Astrocyte (in vitro differentiated cells and primary cell): Measurements from ENCODE around the gene DDR2. TPM values are rescaled to one million over a fixed set of nuclear protein-coding genes. Genes with fewer than 3 reads are reported as not detected.
"Not testable (repeated sequence)": the region's sequence is repeated elsewhere in the genome, so short reads cannot be mapped to it uniquely, and the experiment has no call there.

Source experiments
- DNase-seq: peaks from one replicate; pipeline ENCODE4 v3.0.0-alpha.2; 2010; ENCODE audit warnings: low read depth
- FAIRE-seq: peaks from 2 replicates; lab custom pipeline; 2011; peaks lifted over from hg19 to GRCh38; lab: Jason Lieb, UNC
- H2AFZ ChIP-seq: 2 replicates; pipeline ENCODE4 v1.6.0; 2012; ENCODE audit warnings: low read depth, low read length, inconsistent platforms
- H3K27ac ChIP-seq: 2 replicates; pipeline ENCODE4 v1.5.1; 2011; ENCODE audit warnings: low read depth, low read length, inconsistent platforms
- H3K27me3 ChIP-seq: 2 replicates; pipeline ENCODE4 v1.6.0; 2011; ENCODE audit warnings: low read length, inconsistent platforms; ENCODE audit not compliant: insufficient read depth
- H3K36me3 ChIP-seq: 2 replicates; pipeline ENCODE4 v1.5.1; 2011; ENCODE audit warnings: low read length, inconsistent platforms; ENCODE audit not compliant: insufficient read depth
- H3K4me1 ChIP-seq: 2 replicates; pipeline ENCODE4 v1.5.1; 2011; ENCODE audit warnings: low read length, inconsistent platforms; ENCODE audit not compliant: insufficient read depth
- H3K4me2 ChIP-seq: 2 replicates; pipeline ENCODE4 v1.6.0; 2012; ENCODE audit warnings: low read length, inconsistent platforms
- H3K4me3 ChIP-seq: 2 replicates; pipeline ENCODE4 v1.5.1; 2011; ENCODE audit warnings: low read depth, mild to moderate bottlenecking, low read length, inconsistent platforms; ENCODE audit not compliant: insufficient read depth
- H3K79me2 ChIP-seq: 2 replicates; pipeline ENCODE4 v1.6.0; 2012; ENCODE audit warnings: mild to moderate bottlenecking, low read length, inconsistent platforms; ENCODE audit not compliant: insufficient read depth
- H3K9ac ChIP-seq: 2 replicates; pipeline ENCODE4 v1.6.0; 2012; ENCODE audit warnings: mild to moderate bottlenecking, low read length, inconsistent platforms
- H3K9me3 ChIP-seq: 2 replicates; pipeline ENCODE4 v1.5.1; 2012; ENCODE audit warnings: low read depth, mild to moderate bottlenecking, low read length, inconsistent platforms; ENCODE audit not compliant: insufficient read depth
- H4K20me1 ChIP-seq: 2 replicates; pipeline ENCODE4 v1.6.0; 2012; ENCODE audit warnings: low read length, inconsistent platforms; ENCODE audit not compliant: insufficient read depth
- H3K27ac Mint-ChIP-seq: one replicate; pipeline ENCODE4 v1.8.0; 2021; ENCODE audit warnings: mild to moderate bottlenecking, mixed read lengths; ENCODE audit not compliant: unreplicated experiment
- H3K27me3 Mint-ChIP-seq: one replicate; pipeline ENCODE4 v1.8.0; 2021; ENCODE audit warnings: low read depth, mixed read lengths; ENCODE audit not compliant: unreplicated experiment
- H3K36me3 Mint-ChIP-seq: one replicate; pipeline ENCODE4 v1.8.0; 2021; ENCODE audit warnings: low read depth, mixed read lengths; ENCODE audit not compliant: unreplicated experiment
- H3K4me1 Mint-ChIP-seq: one replicate; pipeline ENCODE4 v1.8.0; 2021; ENCODE audit warnings: low read depth, mixed read lengths; ENCODE audit not compliant: unreplicated experiment
- H3K4me3 Mint-ChIP-seq: one replicate; pipeline ENCODE4 v1.8.0; 2021; ENCODE audit warnings: mild to moderate bottlenecking, moderate library complexity, mixed read lengths; ENCODE audit not compliant: unreplicated experiment
- H3K9me3 Mint-ChIP-seq: one replicate; pipeline ENCODE4 v1.8.0; 2021; ENCODE audit warnings: mild to moderate bottlenecking, mixed read lengths; ENCODE audit not compliant: unreplicated experiment
- CTCF ChIP-seq: IDR thresholded peaks from 2 replicates; pipeline ENCODE4 v1.5.1; 2011; ENCODE audit warnings: low read depth, mild to moderate bottlenecking, inconsistent platforms, low read length, moderate library complexity; ENCODE audit not compliant: insufficient read depth
- EZH2 ChIP-seq: IDR thresholded peaks from 2 replicates; pipeline ENCODE4 v1.6.1; 2012; ENCODE audit warnings: mild to moderate bottlenecking, low read length, inconsistent platforms; ENCODE audit not compliant: insufficient read depth
- total RNA-seq: library from RNA; stranded (reverse); gene quantifications from 2 replicates; pipeline ENCODE4 v1.2.1, GENCODE V29; 2021

DDR2 gene
- total RNA-seq, 1 donor from 2014 or later: 15.3 TPM

GRCh38 chr1:162724583-162725120, 92.4 kb downstream of the DDR2 start:
- Histone ChIP-seq H3K4me2 (no peak overlapping the region), H3K27me3 (no peaks in the 10 kb centered on the region), H3K4me3 (no peak overlapping the region), H3K4me1 (no peaks in the 10 kb centered on the region), H3K36me3 (peaks cover 2% of the 10 kb centered on the region), H4K20me1 (peaks cover 5% of the 10 kb centered on the region), H3K27ac (no peak overlapping the region), H2AFZ (no peak overlapping the region), H3K79me2 (no peaks in the 10 kb centered on the region), H3K9ac (no peak overlapping the region), H3K9me3 (no peaks in the 10 kb centered on the region)
- FAIRE-seq (no peak), DNase-seq (no peak)
- H3K27ac Mint-ChIP-seq: no peak overlapping the region
- no peaks in the 10 kb centered on the region for H3K9me3 Mint-ChIP-seq
- peaks cover 2% of the 10 kb centered on the region for H3K36me3 Mint-ChIP-seq
- TF ChIP-seq EZH2 (no peak), CTCF (no peak)
- no peaks in the 10 kb centered on the region for H3K4me1 Mint-ChIP-seq
- H3K27me3 Mint-ChIP-seq: no peaks in the 10 kb centered on the region
- no peak overlapping the region for H3K4me3 Mint-ChIP-seq

GRCh38 chr1:162725301-162725837, 93.1 kb downstream of the DDR2 start:
- DNase-seq (no peak), FAIRE-seq (no peak)
- Mint-ChIP-seq H3K9me3 (no peaks in the 10 kb centered on the region), H3K36me3 (peaks cover 2% of the 10 kb centered on the region), H3K27me3 (no peaks in the 10 kb centered on the region), H3K4me1 (no peaks in the 10 kb centered on the region), H3K4me3 (no peak overlapping the region), H3K27ac (no peak overlapping the region)
- TF ChIP-seq EZH2 (no peak), CTCF (no peak)
- Histone ChIP-seq H2AFZ (no peak overlapping the region), H3K4me2 (no peak overlapping the region), H3K36me3 (no peaks in the 10 kb centered on the region), H3K4me3 (no peak overlapping the region), H3K27ac (no peak overlapping the region), H4K20me1 (peaks cover 5% of the 10 kb centered on the region), H3K9ac (no peak overlapping the region), H3K27me3 (no peaks in the 10 kb centered on the region), H3K4me1 (no peaks in the 10 kb centered on the region), H3K9me3 (no peaks in the 10 kb centered on the region), H3K79me2 (no peaks in the 10 kb centered on the region)

GRCh38 chr1:162726555-162726954, 94.3 kb downstream of the DDR2 start:
- Histone ChIP-seq H3K9me3 (no peaks in the 10 kb centered on the region), H3K4me2 (no peak overlapping the region), H3K4me1 (no peaks in the 10 kb centered on the region), H2AFZ (no peak overlapping the region), H3K9ac (no peak overlapping the region), H3K27ac (no peak overlapping the region), H3K27me3 (no peaks in the 10 kb centered on the region), H3K4me3 (no peak overlapping the region), H4K20me1 (peaks cover 5% of the 10 kb centered on the region), H3K36me3 (no peaks in the 10 kb centered on the region), H3K79me2 (no peaks in the 10 kb centered on the region)
- TF ChIP-seq EZH2 (no peak), CTCF (no peak)
- FAIRE-seq (no peak), DNase-seq (no peak)
- Mint-ChIP-seq H3K4me3 (no peak overlapping the region), H3K9me3 (no peaks in the 10 kb centered on the region), H3K4me1 (no peaks in the 10 kb centered on the region), H3K27ac (no peak overlapping the region), H3K27me3 (no peaks in the 10 kb centered on the region), H3K36me3 (peaks cover 4% of the 10 kb centered on the region)

GRCh38 chr1:162727493-162727892, 95.2 kb downstream of the DDR2 start:
- not testable (repeated sequence) for H3K36me3 ChIP-seq, H3K4me3 Mint-ChIP-seq, FAIRE-seq, H2AFZ ChIP-seq, H3K4me2 ChIP-seq, H3K4me3 ChIP-seq, H3K9me3 ChIP-seq, H3K9me3 Mint-ChIP-seq, H3K27me3 Mint-ChIP-seq, H3K79me2 ChIP-seq, H3K9ac ChIP-seq, H3K4me1 ChIP-seq, H4K20me1 ChIP-seq, H3K27ac Mint-ChIP-seq, H3K4me1 Mint-ChIP-seq, DNase-seq, H3K36me3 Mint-ChIP-seq, H3K27ac ChIP-seq, H3K27me3 ChIP-seq
